ENCODE results near the gene EED. TPM values are rescaled to one million over a fixed set of nuclear protein-coding genes. Genes with fewer than 3 reads are reported as not detected.

Gene EED
- total RNA-seq, 1 experiment from 2014 or later: 10.3 TPM

- in situ Hi-C loops (cut with HindIII; ENCODE audit: low pct_unique_long_range_greater_than_20kb, low sequenced_read_pairs): no loop called here
- DNase-seq (ENCODE audit: low read depth): no peak
Measured at GRCh38 chr11:86243396-86243795, 1.2 kb upstream of the EED start.

- in situ Hi-C loops (cut with HindIII; ENCODE audit: low pct_unique_long_range_greater_than_20kb, low sequenced_read_pairs): no loop called here
Measured at GRCh38 chr11:86244063-86244521, 461 bp upstream of the EED start.

DNA sequence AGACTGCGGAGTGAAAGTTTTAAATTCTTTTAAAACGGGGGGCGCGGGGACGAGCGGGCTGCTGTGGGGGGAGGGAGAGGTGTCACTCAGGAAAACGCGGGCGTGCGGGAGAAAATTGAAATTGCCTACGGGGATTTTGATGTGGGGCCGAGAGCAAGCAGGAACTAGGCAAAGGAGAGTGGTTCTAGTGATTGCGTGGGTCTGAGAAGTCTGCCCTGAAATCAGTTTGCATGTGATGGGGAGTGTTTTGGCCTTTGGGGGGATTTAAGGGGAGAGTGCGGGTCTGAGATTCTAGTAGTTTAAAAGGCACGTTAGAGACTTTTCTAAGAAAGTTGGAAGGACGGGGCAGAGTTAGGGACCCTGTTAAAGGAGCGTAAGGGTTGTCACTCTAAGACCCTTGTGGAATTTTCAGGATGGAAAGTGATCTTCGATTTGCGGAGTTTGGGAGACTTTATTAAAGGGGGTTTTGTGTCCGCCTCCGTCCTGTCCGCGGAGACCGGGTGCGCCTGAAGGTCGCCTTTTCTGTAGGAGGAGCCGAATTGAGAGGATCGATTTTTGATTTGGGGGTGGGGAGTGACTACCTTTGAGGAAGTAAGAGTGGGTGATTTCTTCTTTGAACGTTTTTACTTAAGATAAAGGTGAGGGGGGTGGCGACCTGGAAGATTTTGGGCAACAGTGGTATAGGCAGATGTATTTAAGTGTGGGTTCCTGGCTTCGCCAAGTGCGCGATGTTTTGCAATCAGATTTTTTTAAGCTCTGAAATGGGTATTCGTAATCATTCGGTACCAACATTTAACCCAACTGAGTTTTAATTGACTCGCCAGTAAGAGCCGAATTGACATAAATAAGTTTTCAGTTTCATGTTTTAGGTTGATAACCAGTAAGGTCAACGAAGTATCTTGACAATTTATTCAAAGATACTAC is 1.1 kb downstream of the EED start:
- in situ Hi-C loops (cut with HindIII; ENCODE audit: low pct_unique_long_range_greater_than_20kb, low sequenced_read_pairs): no loop called here
- DNase-seq (ENCODE audit: low read depth): no peak

More at GRCh38 chr11:86244063-86244521, 461 bp upstream of the EED start:
- peak; percentile 80 for DNase-seq (ENCODE audit: low read depth)

DNA sequence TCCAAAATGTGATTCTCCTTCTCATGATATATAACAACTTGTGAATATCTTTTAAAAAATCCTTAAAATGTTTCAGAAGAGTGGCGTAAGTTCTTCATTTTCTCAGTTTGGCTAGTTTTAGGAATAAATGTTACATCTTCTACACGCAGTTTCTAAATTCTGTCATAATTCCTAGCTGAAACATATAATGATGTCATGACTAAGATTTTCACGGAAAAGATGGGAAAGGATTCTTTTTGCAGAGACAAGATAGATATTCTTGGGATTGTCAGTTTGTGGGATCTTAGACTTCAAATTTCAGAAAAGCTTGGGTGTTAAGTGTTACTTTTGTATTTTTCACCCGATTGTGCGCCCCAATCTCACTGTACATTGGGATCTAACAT is 1.7 kb downstream of the EED start:
- no peak for DNase-seq (ENCODE audit: low read depth)
- in situ Hi-C loops (cut with HindIII; ENCODE audit: low pct_unique_long_range_greater_than_20kb, low sequenced_read_pairs): no loop called here

DNA sequence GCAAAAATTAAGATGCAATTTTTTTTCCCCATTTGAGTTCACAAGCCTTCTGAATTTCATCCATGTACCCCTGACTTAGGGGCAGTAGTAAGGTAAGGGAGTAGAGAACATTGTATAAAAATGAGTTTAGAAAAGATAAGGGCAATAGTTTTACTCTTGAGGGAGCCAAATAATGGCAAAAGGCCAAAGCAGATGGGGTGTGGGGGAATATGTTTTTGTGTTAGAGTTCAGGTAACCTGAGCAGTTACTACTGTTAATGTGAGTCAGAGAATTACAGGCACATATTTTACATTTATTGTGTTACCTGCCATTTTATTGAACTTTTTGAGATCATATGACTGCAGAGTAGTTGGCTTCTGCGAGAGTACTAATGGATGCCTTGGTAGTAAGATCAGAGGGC is 3.1 kb downstream of the EED start:
- in situ Hi-C loops (cut with HindIII; ENCODE audit: low pct_unique_long_range_greater_than_20kb, low sequenced_read_pairs): no loop called here
- no peak for DNase-seq (ENCODE audit: low read depth)

GRCh38 chr11:86248609-86249008 is 4.1 kb downstream of the EED start:
- in situ Hi-C loops (cut with HindIII; ENCODE audit: low pct_unique_long_range_greater_than_20kb, low sequenced_read_pairs): no loop called here
- no peak for DNase-seq (ENCODE audit: low read depth)

GRCh38 chr11:86249307-86250098 is 5.0 kb downstream of the EED start:
- no peak for DNase-seq (ENCODE audit: low read depth)
- in situ Hi-C loops (cut with HindIII; ENCODE audit: low pct_unique_long_range_greater_than_20kb, low sequenced_read_pairs): no loop called here

- in situ Hi-C loops (cut with HindIII; ENCODE audit: low pct_unique_long_range_greater_than_20kb, low sequenced_read_pairs): no loop called here
- DNase-seq (ENCODE audit: low read depth): no peak
Measured at GRCh38 chr11:86251345-86251744, 6.8 kb downstream of the EED start.

DNA sequence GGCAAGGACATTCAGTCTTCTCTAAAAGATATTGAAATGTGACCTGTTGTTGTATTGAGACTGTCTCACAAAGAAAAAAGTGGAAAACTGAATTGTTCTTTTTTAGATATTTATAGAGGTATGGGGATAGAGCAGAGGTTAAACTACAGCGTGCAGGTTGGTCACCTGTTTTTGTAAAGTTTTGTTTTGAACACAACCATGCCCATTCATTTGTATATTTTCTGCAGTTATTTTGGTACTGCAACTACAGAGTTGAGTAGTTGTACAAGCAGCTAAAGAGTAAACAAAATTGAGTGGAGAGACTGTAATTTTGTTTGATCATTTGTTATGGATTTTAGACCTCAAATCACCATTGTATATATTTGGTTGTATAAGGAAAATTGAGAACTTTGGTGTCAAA is 11.3 kb downstream of the EED start:
- in situ Hi-C loops (cut with HindIII; ENCODE audit: low pct_unique_long_range_greater_than_20kb, low sequenced_read_pairs): no loop called here

GRCh38 chr11:86256608-86257007 is 12.1 kb downstream of the EED start:
- no peak for DNase-seq (ENCODE audit: low read depth)
- in situ Hi-C loops (cut with HindIII; ENCODE audit: low pct_unique_long_range_greater_than_20kb, low sequenced_read_pairs): no loop called here

More for the DNA sequence above, 11.3 kb downstream of the EED start:
- no peak for DNase-seq (ENCODE audit: low read depth)

DNA sequence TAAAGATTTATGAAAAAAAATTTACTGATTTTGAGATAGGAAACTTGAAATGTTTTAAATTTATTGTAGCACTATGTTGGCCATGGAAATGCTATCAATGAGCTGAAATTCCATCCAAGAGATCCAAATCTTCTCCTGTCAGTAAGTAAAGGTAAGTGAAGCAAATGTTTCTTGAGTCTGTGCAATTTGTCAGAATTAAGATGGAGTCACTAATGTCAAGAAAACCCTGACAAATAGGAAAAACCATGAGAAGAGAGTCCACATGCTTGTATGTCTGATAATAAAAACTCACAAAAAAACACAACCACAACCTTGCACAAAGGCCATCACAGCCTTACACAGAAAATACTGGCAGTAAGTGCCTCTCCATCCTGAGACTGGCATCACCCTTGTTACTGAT is 12.9 kb downstream of the EED start:
- in situ Hi-C loops (cut with HindIII; ENCODE audit: low pct_unique_long_range_greater_than_20kb, low sequenced_read_pairs): no loop called here

GRCh38 chr11:86259730-86260129 is 15.2 kb downstream of the EED start:
- no peak for DNase-seq (ENCODE audit: low read depth)
- in situ Hi-C loops (cut with HindIII; ENCODE audit: low pct_unique_long_range_greater_than_20kb, low sequenced_read_pairs): no loop called here

More for the DNA sequence above, 12.9 kb downstream of the EED start:
- DNase-seq (ENCODE audit: low read depth): no peak

DNA sequence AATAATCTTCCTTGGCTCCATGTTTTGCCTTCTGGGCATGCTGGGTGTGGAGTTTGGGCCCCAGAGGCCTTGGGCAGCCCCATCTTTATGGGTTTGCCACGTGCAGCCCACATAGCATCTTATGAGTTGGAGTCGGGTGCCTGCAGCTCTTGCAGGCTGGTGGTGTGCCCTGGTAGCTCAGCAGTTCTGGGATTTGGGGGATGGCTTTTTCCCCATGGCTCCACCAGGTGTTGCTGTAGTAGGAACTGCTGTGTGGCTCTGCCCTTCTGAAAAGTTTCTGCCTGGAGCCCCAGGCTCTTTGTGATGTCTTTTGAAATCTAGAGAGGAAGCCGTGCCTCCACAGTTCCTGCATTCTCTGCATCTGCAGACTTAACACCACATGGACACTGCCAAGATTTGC is 16.8 kb downstream of the EED start:
- DNase-seq (ENCODE audit: low read depth): no peak
- in situ Hi-C loops (cut with HindIII; ENCODE audit: low pct_unique_long_range_greater_than_20kb, low sequenced_read_pairs): no loop called here

DNA sequence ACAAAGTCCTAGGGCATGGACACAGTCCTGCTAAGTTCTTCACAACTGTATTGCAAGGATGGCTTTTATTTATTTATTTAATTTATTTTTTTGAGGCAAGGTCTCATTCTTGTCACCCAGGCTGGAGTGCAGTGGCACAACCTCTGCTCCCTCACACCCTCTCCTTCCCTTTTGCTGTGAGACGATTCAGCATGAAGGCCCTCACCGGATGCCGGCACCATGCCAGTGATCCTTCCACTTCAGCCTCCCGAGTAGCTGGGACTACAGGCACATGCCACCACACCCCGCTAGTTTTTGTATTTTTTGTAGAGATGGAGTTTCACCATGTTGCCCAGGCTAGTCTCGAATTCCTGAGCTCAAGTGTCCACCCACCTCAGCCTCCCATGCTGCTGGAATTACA is 17.8 kb downstream of the EED start:
- in situ Hi-C loops (cut with HindIII; ENCODE audit: low pct_unique_long_range_greater_than_20kb, low sequenced_read_pairs): no loop called here
- no peak for DNase-seq (ENCODE audit: low read depth)

DNA sequence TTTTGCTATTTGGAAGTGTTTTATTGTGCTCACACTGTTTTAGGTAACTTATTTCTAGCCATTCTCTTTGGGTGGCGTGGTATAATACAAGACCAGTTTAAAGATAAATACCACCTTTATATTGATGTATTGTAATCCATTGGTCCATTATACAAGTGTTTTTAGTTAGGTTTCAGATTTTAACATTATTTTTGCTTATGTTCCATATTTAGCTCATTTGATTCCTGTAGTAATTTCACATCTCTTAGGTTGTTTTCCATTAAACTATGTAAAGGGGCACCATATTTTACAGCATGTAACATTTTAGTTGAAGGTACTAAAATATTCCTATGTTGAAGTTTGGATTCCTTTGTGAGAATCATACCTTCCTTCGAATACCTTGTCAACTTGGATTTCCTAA is 20.1 kb downstream of the EED start:
- in situ Hi-C loops (cut with HindIII; ENCODE audit: low pct_unique_long_range_greater_than_20kb, low sequenced_read_pairs): no loop called here

DNA sequence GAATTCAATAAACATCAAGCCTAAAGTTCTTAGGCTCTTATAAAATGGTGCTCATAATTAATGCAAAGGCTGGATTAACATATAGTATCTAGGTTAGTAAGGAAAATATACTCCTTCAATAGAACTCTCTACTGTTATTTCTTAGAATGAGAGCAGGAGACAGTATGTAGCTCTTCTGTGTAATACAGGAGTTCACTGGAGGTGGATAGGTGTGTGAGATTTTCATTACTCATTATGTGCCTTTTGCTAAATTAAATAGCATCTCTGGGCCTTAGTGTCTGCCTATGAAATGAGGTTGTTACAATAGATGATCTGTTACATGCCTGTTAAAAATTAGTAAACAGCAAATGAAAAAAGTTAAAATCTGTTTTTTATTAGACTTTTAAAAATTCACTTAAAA is 20.6 kb downstream of the EED start:
- in situ Hi-C loops (cut with HindIII; ENCODE audit: low pct_unique_long_range_greater_than_20kb, low sequenced_read_pairs): no loop called here
- no peak for DNase-seq (ENCODE audit: low read depth)

More for the DNA sequence above, 20.1 kb downstream of the EED start:
- no peak for DNase-seq (ENCODE audit: low read depth)

DNA sequence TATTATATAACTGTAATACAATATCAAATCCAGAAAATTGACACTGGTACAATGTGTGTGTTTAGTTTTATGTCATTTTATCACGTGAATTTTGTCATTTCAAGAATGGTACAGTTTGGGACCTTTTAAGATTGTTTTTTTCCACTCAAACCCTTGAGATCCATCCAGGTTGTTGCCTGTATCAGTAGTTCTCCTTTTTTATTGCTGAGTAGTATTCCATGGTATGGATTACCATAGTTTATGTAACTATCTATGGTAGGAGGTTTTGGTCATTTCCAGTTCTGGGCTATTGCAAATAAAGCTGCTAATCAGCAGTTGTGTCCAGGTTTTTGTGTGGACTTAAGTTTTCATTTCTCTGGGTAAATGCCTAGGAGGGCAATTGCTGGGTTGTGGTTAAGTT is 25.1 kb downstream of the EED start:
- no peak for DNase-seq (ENCODE audit: low read depth)

GRCh38 chr11:86274503-86274902 is 29.9 kb downstream of the EED start:
- no peak for DNase-seq (ENCODE audit: low read depth)

More for the DNA sequence above, 25.1 kb downstream of the EED start:
- in situ Hi-C loops (cut with HindIII; ENCODE audit: low pct_unique_long_range_greater_than_20kb, low sequenced_read_pairs): no loop called here

GRCh38 chr11:86274999-86275398 is 30.4 kb downstream of the EED start:
- in situ Hi-C loops (cut with HindIII; ENCODE audit: low pct_unique_long_range_greater_than_20kb, low sequenced_read_pairs): no loop called here
- no peak for DNase-seq (ENCODE audit: low read depth)

More at GRCh38 chr11:86274503-86274902, 29.9 kb downstream of the EED start:
- in situ Hi-C loops (cut with HindIII; ENCODE audit: low pct_unique_long_range_greater_than_20kb, low sequenced_read_pairs): no loop called here
